Smooth muscle cell (in vitro differentiated cells): Measurements from ENCODE around the gene XRCC5. TPM values are rescaled to one million over a fixed set of nuclear protein-coding genes. Genes with fewer than 3 reads are reported as not detected.

Source experiments
- DNase-seq: peaks from one replicate; lab custom pipeline; 2025; ENCODE audit not compliant: unreplicated experiment; lab: John Stamatoyannopoulos, UW
- H2AFZ ChIP-seq: fragments of 200-600 bp; sonication (generic); 2 replicates; pipeline ENCODE4 v1.6.0; 2016; ENCODE audit warnings: antibody characterized with exemption, low read depth, mild to moderate bottlenecking
- H3F3A ChIP-seq: fragments of 200-600 bp; sonication (generic); 2 replicates; pipeline ENCODE4 v1.6.0; 2017; ENCODE audit warnings: antibody characterized with exemption, low read depth
- H3K27ac ChIP-seq: fragments of 200-600 bp; sonication (generic); 2 replicates; pipeline ENCODE4 v1.5.1; 2016; ENCODE audit warnings: low read depth, mild to moderate bottlenecking
- H3K27me3 ChIP-seq: fragments of 200-600 bp; sonication (generic); 2 replicates; pipeline ENCODE4 v1.6.1; 2016; ENCODE audit warnings: low read depth, mild to moderate bottlenecking
- H3K36me3 ChIP-seq: fragments of 200-600 bp; sonication (generic); 2 replicates; pipeline ENCODE4 v1.5.1; 2016; ENCODE audit warnings: low read depth
- H3K4me1 ChIP-seq: fragments of 200-600 bp; sonication (generic); 2 replicates; pipeline ENCODE4 v1.5.1; 2016; ENCODE audit warnings: low read depth
- H3K4me2 ChIP-seq: fragments of 200-600 bp; sonication (generic); 2 replicates; pipeline ENCODE4 v1.6.0; 2016; ENCODE audit warnings: mild to moderate bottlenecking
- H3K4me3 ChIP-seq: fragments of 200-600 bp; sonication (generic); 2 replicates; pipeline ENCODE4 v1.5.1; 2016; ENCODE audit warnings: mild to moderate bottlenecking
- H3K79me2 ChIP-seq: fragments of 200-600 bp; sonication (generic); 2 replicates; pipeline ENCODE4 v1.6.0; 2016; ENCODE audit warnings: low read depth, mild to moderate bottlenecking
- H3K9ac ChIP-seq: fragments of 200-600 bp; sonication (generic); 2 replicates; pipeline ENCODE4 v1.6.0; 2016; ENCODE audit warnings: low read depth
- H3K9me3 ChIP-seq: fragments of 200-600 bp; sonication (generic); replicated peaks from 2 replicates; pipeline ENCODE4 v1.5.1; 2016; ENCODE audit warnings: low read depth
- H4K20me1 ChIP-seq: fragments of 200-600 bp; sonication (generic); 2 replicates; pipeline ENCODE4 v1.6.0; 2016; ENCODE audit warnings: low read depth
- CTCF ChIP-seq: fragments of 200-600 bp; sonication (generic); IDR thresholded peaks from 2 replicates; pipeline ENCODE4 v1.5.1; 2017; ENCODE audit warnings: borderline replicate concordance, mild to moderate bottlenecking, antibody characterized with exemption; ENCODE audit not compliant: insufficient read depth, poor library complexity, severe bottlenecking
- WGBS: methylation state at CpG from one replicate; pipeline ENCODE4 v1.1.7; 2016; ENCODE audit warnings: low lambda C conversion rate; 5-methylcytosine and 5-hydroxymethylcytosine counted together
- polyA plus RNA-seq: library from polyadenylated mRNA; unstranded; fragments of >200 nt; fragmentation: Nextera tagmentation; extraction: Ambion mirVana; gene quantifications from 2 replicates; pipeline ENCODE4 v1.2.1, GENCODE V29; 2016
- total RNA-seq: library from RNA; depleted of rRNA; stranded (reverse); fragments of >200 nt; gene quantifications from 2 replicates; pipeline ENCODE4 v1.2.3, GENCODE V29; 2014

XRCC5 gene
- total and polyA plus RNA-seq, 2 experiments from 2014 or later = 197 to 266 TPM

GRCh38 chr2:216083464-216084281, 25.5 kb upstream of the XRCC5 start:
- H3K4me2 ChIP-seq = peak overlapping the region; percentile 96

GRCh38 chr2:216084547-216084946, 24.6 kb upstream of the XRCC5 start:
- no peak for DNase-seq
- peaks cover 9% of the 10 kb centered on the region for H3F3A ChIP-seq
- H3K9ac ChIP-seq = peak overlapping the region; percentile 28
- no peaks in the 10 kb centered on the region for H3K79me2 ChIP-seq
- H2AFZ ChIP-seq = peak overlapping the region; percentile 47
- H3K4me3 ChIP-seq = no peak overlapping the region
- no peaks in the 10 kb centered on the region for H3K36me3 ChIP-seq
- H3K4me2 ChIP-seq = peak overlapping the region; percentile 73
- H3K27me3 ChIP-seq = no peaks in the 10 kb centered on the region
- TF ChIP-seq CTCF = no peak
- WGBS = 72% methylated on average over 3 of the region's 3 CpGs
- H3K4me1 ChIP-seq = peaks cover 28% of the 10 kb centered on the region
- peak overlapping the region; percentile 86 for H3K27ac ChIP-seq
- no peaks in the 10 kb centered on the region for H4K20me1 ChIP-seq
- H3K9me3 ChIP-seq = no peaks in the 10 kb centered on the region

More at GRCh38 chr2:216083464-216084281, 25.5 kb upstream of the XRCC5 start:
- Histone ChIP-seq H3K27me3 (no peaks in the 10 kb centered on the region), H3K4me3 (no peak overlapping the region), H3F3A (peaks cover 9% of the 10 kb centered on the region), H3K36me3 (no peaks in the 10 kb centered on the region), H4K20me1 (no peaks in the 10 kb centered on the region), H3K4me1 (peaks cover 28% of the 10 kb centered on the region), H2AFZ (peak overlapping the region; percentile 20), H3K9me3 (no peaks in the 10 kb centered on the region), H3K9ac (peak overlapping the region; percentile 28), H3K79me2 (no peaks in the 10 kb centered on the region), H3K27ac (peak overlapping the region; percentile 86)
- 39% methylated on average over 11 of the region's 11 CpGs for WGBS
- no peak for TF ChIP-seq CTCF
- DNase-seq = no peak

- Histone ChIP-seq H3K9ac (no peak overlapping the region), H3K79me2 (no peaks in the 10 kb centered on the region), H3F3A (peaks cover 9% of the 10 kb centered on the region), H3K4me3 (no peak overlapping the region), H3K27ac (no peak overlapping the region), H3K4me2 (no peak overlapping the region), H3K9me3 (no peaks in the 10 kb centered on the region), H2AFZ (no peak overlapping the region), H4K20me1 (no peaks in the 10 kb centered on the region), H3K27me3 (no peaks in the 10 kb centered on the region), H3K36me3 (no peaks in the 10 kb centered on the region), H3K4me1 (peaks cover 23% of the 10 kb centered on the region)
- no peak for DNase-seq
- no peak for TF ChIP-seq CTCF
- 94% methylated on average over 2 of the region's 2 CpGs for WGBS
These were observed 22.8 kb upstream of the XRCC5 start for GRCh38 chr2:216086207-216086893.
